Left renal cortex interstitium (tissue), 4 donors: ENCODE data around the gene SMTN. TPM values are rescaled to one million over a fixed set of nuclear protein-coding genes. Genes with fewer than 3 reads are reported as not detected.
"Not testable (repeated sequence)": the region's sequence is repeated elsewhere in the genome, so short reads cannot be mapped to it uniquely, and the experiment has no call there.

Experiments used
- DNase-seq, 4 donors: peaks; one replicate each; pipeline ENCODE4 v3.0.0-alpha.2; 2013; ENCODE audit warnings: low read depth in 4 of 4, low spot score in 2 of 4, missing footprints in 1 of 4
- polyA plus RNA-seq, 4 donors: library from polyadenylated mRNA; unstranded; fragments of 120-200 nt; gene quantifications; one replicate each; pipeline ENCODE4 v1.2.1, GENCODE V29; 2013; ENCODE audit not compliant: insufficient read length in 4 of 4

SMTN gene
- polyA plus RNA-seq, 4 donors = 30.5 to 57.4 (median 47.6) TPM

GRCh38 chr22:31102441-31103081, 21.4 kb downstream of the SMTN start:
- DNase-seq = no peak

DNA sequence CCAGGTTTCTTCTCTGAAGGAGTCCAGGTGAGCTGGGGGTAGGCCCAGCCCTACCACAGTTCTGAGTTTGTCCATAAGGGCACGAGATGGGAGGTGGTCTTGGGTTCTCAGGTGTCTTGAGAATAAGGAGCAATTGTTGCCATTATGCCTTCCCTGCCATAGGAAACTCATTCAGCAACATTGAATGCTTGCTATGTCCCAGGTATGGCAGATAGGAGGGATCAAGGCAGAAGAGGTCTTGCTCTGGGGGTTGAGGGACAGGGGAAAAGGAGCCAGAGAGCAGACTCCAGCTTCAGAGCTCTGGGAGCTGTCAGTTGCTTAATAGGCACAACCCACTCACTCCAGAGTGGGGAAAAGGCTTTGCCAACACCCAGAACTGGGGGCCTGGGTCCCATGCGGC, 22.0 kb downstream of the SMTN start:
- DNase-seq = no peak

DNA sequence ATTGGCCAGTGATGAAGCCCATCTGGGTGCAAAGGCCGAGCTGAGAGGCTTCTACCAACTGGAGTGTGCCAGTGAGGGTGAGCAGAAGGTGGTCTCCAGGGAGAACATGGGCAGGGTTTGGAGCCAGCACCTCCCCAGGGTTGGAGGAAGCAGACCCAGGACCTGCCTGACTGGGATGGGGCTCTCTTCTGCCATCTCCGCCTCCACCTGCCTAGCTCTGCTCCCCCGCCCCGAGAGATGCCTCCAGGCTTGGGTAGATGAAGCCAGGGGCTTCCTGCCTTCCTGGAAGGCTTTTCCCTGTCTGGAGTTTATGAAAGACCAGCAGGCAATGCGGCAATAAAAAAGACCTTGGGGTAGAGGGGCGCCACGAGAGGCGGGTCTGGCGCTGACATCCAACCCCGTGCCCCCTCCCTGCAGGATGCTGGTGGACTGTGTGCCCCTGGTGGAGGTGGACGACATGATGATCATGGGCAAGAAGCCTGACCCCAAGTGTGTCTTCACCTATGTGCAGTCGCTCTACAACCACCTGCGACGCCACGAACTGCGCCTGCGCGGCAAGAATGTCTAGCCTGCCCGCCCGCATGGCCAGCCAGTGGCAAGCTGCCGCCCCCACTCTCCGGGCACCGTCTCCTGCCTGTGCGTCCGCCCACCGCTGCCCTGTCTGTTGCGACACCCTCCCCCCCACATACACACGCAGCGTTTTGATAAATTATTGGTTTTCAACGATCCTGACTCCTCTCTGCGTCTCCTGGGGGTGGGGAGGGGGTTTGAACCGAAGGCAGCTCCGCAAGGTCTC, 23.0 kb downstream of the SMTN start:
- DNase-seq = no peak

GRCh38 chr22:31104869-31105268, 23.8 kb downstream of the SMTN start:
- no peak for DNase-seq

- no peak for DNase-seq
Observed at GRCh38 chr22:31105282-31105929, 24.3 kb downstream of the SMTN start.

DNA sequence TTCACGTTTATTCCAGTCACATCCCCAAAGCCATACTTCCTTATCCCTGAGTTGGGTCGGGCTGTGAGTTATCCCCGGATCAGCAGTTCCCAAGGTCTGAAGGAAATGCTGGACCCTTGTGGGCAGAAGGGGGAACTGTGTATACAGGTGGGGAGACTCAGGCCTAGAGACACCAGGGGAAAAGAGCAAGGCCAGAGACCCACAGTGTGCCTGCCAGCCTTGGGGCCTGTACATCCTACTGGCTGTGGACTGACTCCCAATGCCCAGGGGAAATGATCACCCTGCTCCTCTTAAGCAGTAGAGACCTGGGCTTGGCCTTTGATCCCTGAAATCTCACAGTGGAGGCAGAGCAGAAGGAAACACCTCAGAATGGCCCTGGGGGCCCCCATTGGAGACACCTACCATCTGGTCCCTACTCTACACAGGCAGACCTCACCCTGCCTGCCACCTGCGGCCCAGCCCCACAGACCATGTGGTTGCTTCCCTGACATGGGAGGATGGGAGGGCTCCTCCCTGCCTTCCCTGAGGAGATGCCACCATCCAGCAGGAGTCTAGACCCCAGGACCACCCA, 25.0 kb downstream of the SMTN start:
- DNase-seq = no peak

- no peak for DNase-seq
Observed at GRCh38 chr22:31106731-31107177, 25.6 kb downstream of the SMTN start.

DNA sequence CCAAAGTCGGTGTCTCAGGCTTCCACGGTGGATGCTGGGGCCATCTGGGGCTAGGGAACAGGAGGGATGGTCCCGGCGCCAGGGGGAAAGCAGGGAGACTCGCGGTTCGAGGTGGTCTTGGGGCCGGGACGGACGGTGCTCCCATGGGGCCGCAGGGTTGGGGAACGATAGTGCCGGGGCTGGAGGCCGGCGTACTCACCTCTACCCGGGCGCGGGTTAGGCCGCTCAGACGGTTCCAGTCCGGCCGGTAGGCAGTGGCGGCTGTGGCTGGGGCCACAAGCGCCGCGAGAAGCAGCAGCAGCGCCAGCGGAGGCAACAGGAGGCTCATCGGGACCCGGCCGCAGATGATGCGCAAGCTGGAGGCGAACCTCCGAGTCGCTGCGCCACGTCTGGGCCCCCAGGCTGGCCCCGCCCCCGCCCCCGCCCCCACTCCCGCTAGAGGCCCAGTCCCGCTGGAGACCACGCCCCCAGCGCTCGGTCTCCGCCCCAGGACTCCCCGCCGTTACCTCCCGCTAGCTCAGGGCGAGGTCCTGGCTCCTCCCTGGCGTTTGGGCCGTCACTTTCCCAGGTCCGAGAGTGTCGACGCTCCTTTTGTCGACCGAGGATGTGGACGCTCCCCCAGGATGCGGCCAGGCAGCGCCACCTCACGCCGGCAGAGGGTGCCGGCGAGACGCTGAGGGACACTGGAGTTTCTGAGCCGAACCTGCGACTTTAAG, 26.2 kb downstream of the SMTN start, which contains the start of gene SELENOM:
SELENOM (minus strand) TSS at position 391 of the 716 bp plus-strand sequence; CDS start at position 328, 63 bp downstream.
- peak; percentile 60 to 92 (median 84) for DNase-seq

DNA sequence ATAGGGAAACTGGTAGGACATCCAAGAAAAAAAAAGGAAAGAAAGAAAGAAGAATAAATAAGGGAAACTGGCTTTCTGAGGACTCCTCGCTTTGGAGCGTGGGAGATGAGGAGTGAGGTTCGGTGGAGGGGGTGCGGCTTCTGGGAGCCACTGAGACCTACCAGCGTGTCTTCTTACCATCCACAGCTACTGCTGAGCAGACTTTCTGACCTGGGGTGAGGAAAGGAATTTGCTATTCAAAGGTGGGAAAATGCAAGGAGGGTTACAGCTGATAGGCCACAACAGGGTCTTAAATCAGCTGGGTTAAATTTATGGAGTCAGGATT, 26.7 kb downstream of the SMTN start:
- no peak for DNase-seq

GRCh38 chr22:31112547-31113091, 31.5 kb downstream of the SMTN start:
- not testable (repeated sequence) for DNase-seq

DNA sequence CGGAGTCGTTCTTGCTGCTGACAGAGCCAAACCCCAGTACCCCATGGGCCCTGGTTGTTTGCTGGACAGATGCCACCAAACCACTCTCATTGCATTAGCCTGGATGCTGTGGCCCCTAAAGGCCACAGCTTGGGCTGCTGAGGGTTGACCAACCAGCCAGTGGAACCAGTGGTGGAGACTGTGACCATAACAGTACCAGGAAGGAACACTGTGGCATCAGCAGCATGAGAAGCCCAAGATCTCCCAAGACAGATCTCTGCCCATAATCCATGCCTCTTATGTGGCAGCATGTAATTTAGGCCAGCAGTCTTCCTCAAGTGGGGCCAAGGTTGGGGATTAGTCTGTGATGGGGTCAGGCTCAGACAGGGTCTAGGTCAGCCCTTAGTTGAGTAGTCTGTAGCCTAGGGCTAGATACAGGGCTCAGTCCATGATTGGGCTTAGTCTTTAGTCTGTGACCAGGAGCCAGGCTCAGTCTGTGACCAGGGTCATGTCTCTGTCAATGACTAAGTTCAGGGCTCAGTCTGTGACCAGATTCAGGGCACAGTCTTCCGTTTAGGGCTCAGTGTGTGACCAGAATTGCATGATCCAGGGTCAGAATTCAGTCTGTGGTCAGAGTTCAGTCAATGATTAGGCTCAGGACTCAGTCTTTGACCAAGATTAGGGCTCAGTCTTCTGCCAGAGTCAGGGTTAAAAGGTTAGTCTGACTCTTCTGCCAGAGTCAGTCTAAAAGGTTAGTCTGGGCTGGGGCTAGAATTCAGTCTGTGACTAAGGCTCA, 37.1 kb downstream of the SMTN start:
- no peak for DNase-seq

GRCh38 chr22:31119026-31119717, 38.1 kb downstream of the SMTN start:
- DNase-seq = no peak

- DNase-seq = no peak
Observed at GRCh38 chr22:31120230-31120629, 39.1 kb downstream of the SMTN start.

DNA sequence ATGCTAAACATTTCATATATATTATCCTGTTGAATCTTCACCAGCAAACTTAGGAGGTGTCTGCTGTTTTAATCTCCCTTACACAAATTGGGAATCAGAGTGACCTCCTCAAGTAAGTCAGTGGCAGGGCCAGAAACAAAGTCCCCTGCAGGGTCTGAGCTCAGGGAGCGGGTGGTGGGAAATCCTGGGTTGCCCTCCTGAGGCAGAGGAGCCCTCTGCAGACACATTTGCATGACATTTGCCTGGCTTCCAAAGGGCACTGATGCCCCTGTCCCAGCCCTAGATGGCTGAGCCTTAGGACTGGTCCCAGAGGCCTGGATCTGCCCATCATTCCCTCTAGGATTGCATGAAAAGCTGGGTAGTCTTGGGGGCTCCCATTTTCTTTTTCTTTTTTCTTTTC, 39.5 kb downstream of the SMTN start:
- DNase-seq = no peak

DNA sequence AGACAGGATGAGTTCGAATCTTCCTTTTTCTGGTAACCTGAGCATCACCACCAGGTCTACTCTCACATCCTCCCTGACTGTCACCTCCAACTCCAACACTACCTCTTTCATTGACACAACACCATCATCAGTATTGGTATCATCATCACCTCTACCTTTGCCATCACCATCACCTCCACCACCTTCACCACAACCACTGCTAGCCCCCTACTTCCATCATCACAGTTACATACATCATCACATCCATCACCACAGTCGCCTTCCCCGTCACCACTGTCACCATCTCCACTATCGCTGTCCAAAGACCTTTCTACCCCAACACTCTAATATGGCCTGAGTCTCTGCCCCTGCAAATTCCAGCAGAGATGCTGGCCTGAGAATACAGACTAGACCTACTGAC, 40.3 kb downstream of the SMTN start:
- DNase-seq = no peak

DNA sequence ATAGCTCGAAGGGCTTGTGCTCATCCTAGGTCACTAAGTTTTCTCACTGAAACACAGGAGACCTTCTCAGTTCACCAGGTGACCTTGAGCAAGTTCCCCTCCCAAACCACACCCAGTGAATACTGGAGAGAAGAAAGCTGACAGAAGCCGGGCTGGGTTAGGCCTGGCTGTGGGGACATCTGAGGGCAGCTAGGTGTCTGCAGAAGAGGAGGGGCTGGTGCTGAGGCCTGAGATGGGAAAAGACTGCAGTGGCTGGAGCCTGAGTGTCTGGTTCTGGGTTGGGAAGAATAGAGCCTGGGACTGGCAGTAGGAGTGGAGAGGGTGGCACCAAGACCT, 41.0 kb downstream of the SMTN start:
- no peak for DNase-seq

- no peak for DNase-seq
Observed at GRCh38 chr22:31122532-31123291, 41.6 kb downstream of the SMTN start, which contains the start of gene INPP5J. TSS of gene INPP5J (plus strand) at chr22:31122966. CDS start at chr22:31123015, 49 bp downstream.

GRCh38 chr22:31123292-31123602, 42.1 kb downstream of the SMTN start:
- no peak for DNase-seq
